ENCODE results near the gene SPTAN1. TPM values are rescaled to one million over a fixed set of nuclear protein-coding genes. Genes with fewer than 3 reads are reported as not detected.

The SPTAN1 gene
- total and polyA plus RNA-seq, 2 of the 4 experiments (the other 2 are of a cell fraction): 275 to 327 TPM

- Histone ChIP-seq H3K4me2 (ENCODE audit: low read depth, low read length) (no peak overlapping the region), H3K4ac (ENCODE audit: low read depth, low read length) (no peak overlapping the region), H4K91ac (ENCODE audit: insufficient read depth, low read depth, low read length) (no peak overlapping the region), H3K27me3 (ENCODE audit: control insufficient read depth, insufficient read depth, low read length) (no peaks in the 10 kb centered on the region), H2AFZ (replicated peaks; ENCODE audit: low read length, poor library complexity) (no peak overlapping the region), H2AK9ac (replicated peaks; ENCODE audit: low read depth, low read length, poor library complexity) (no peak overlapping the region), H2BK5ac (ENCODE audit: low read depth, low read length, poor library complexity, severe bottlenecking) (no peak overlapping the region), H2BK15ac (ENCODE audit: low read depth, low read length) (no peak overlapping the region), H2BK20ac (ENCODE audit: low read depth, low read length) (no peak overlapping the region), H4K20me1 (ENCODE audit: insufficient read depth, low read length) (no peaks in the 10 kb centered on the region), H2AK5ac (ENCODE audit: low read depth, low read length) (no peak overlapping the region), H3K9me3 (ENCODE audit: control insufficient read depth, insufficient read depth, low read length) (no peaks in the 10 kb centered on the region), H3K4me3 (ENCODE audit: insufficient read depth, low read depth, low read length) (no peak overlapping the region), H3K36me3 (ENCODE audit: control insufficient read depth, insufficient read depth, low read length) (peaks cover 38% of the 10 kb centered on the region), H3K79me1 (ENCODE audit: low read depth in 1 of 2, low read length in 2 of 2) (no peaks in the 10 kb centered on the region), H3K9ac (ENCODE audit: low read depth, low read length) (no peak overlapping the region), H4K8ac (ENCODE audit: low read depth in 2 of 2, low read length in 2 of 2) (no peak overlapping the region), H3K56ac (ENCODE audit: extremely low read depth, insufficient read depth, low read length) (no peak overlapping the region), H3K9me1 (ENCODE audit: insufficient read depth, low read length) (peaks cover 3% of the 10 kb centered on the region; the same call in 1 of the 2 replicates), H3K4me1 (ENCODE audit: control insufficient read depth, insufficient read depth, low read length) (no peaks in the 10 kb centered on the region), H3K23ac (ENCODE audit: low read depth, low read length) (no peak overlapping the region), H3K18ac (ENCODE audit: low read depth, low read length) (no peak overlapping the region), H3K14ac (replicated peaks; ENCODE audit: low read depth, low read length) (no peak overlapping the region), H2BK120ac (ENCODE audit: low read depth, low read length) (no peak overlapping the region), H4K5ac (ENCODE audit: low read depth, low read length) (no peak overlapping the region), H3K27ac (ENCODE audit: insufficient read depth, low read length) (no peak overlapping the region)
- in situ Hi-C loops (cut with MboI; ENCODE audit: low sequenced_read_pairs) (no loop called here), dilution Hi-C loops (cut with HindIII; ENCODE audit: low sequenced_read_pairs, unreplicated experiment) (no loop called here), intact Hi-C loops (cut with micrococcal nuclease) (no loop called here)
- BruUV-seq (replicated peaks): no TSS peak
- ATAC-seq (ENCODE audit: low read depth): no peak
- POLR2A ChIA-PET (ENCODE audit: unreplicated experiment): no interaction called here
- TF ChIP-seq CHD1 (IDR thresholded peaks at IDR 0.05; ENCODE audit: low read depth, low read length): no peak
- no peak for TF ChIP-seq RAD21 (IDR thresholded peaks at IDR 0.05; ENCODE audit: low read length)
- TF ChIP-seq SMC3 (IDR thresholded peaks at IDR 0.05; ENCODE audit: low read depth, low read length): no peak
- TF ChIP-seq USF2 (IDR thresholded peaks at IDR 0.05; ENCODE audit: low read depth, low read length): no peak
- WGBS, 2 experiments (ENCODE audit: extremely low coverage in 2 of 2, insufficient read length in 1 of 2): no CpG with 5 or more reads among the region's 3 CpGs
- CTCF ChIA-PET: interaction anchor here (1.0 kb wide), 1 partner anchor 9 kb away, joined by 4 read pairs; no protein-coding TSS in a partner anchor
- no peak for DNase-seq
These were observed 11.6 kb upstream of the SPTAN1 start for GRCh38 chr9:128540634-128541360.
